Bronchial epithelial cell (primary cell): Measurements from ENCODE around the gene ITGA5. TPM values are rescaled to one million over a fixed set of nuclear protein-coding genes. Genes with fewer than 3 reads are reported as not detected.
"Not testable (repeated sequence)": the region's sequence is repeated elsewhere in the genome, so short reads cannot be mapped to it uniquely, and the experiment has no call there.

Experiments used
- DNase-seq: peaks from one replicate; pipeline ENCODE4 v3.0.0-alpha.2; 2010; ENCODE audit warnings: low read depth
- FAIRE-seq: peaks from 2 replicates; lab custom pipeline; 2011; peaks lifted over from hg19 to GRCh38; lab: Jason Lieb, UNC
- H3K27me3 ChIP-seq: 2 replicates; pipeline ENCODE4 v1.5.1; 2011; ENCODE audit warnings: low read length; ENCODE audit not compliant: control insufficient read depth, insufficient read depth
- H3K36me3 ChIP-seq: 2 replicates; pipeline ENCODE4 v1.5.1; 2011; ENCODE audit warnings: low read length; ENCODE audit not compliant: control insufficient read depth, insufficient read depth
- H3K4me3 ChIP-seq: 2 replicates; pipeline ENCODE4 v1.5.1; 2011; ENCODE audit warnings: mild to moderate bottlenecking, low read depth, low read length, control low read depth
- total RNA-seq: library from RNA; depleted of rRNA; stranded (reverse); fragments of >200 nt; gene quantifications from 2 replicates; pipeline ENCODE4 v1.2.1, GENCODE V29; 2014
- TF ChIP-seq, protein P1 (sequence below): IDR thresholded peaks from 2 replicates; pipeline ENCODE4 v1.5.1; 2011; ENCODE audit warnings: mild to moderate bottlenecking, moderate library complexity, low read length, control low read depth, inconsistent platforms; ENCODE audit not compliant: insufficient read depth, severe bottlenecking

ITGA5 gene
- total RNA-seq, 1 donor from 2014 or later = 98.5 TPM

DNA sequence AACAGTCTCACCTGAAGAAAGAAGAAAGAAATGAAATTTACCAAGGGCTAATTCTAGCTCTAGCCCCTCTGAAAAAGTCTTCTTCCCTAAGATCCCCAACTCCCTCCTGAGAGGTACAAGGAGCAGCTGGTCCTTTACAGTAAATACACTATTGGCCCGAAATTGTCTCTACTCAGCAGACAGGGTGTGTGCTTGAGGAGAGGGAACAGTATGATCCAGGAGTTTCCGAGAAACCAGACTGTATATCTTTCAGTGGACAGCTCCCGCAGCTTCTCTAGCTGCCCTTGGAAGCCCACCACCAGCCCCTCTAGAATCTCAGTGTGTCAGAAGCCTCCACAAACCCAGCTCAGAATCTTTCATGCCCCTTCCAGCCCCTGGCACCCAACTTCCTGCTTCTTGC, 62.8 kb downstream of the ITGA5 start:
- Histone ChIP-seq H3K36me3 (no peaks in the 10 kb centered on the region), H3K27me3 (no peaks in the 10 kb centered on the region), H3K4me3 (no peak overlapping the region)
- TF ChIP-seq, protein P1, sequence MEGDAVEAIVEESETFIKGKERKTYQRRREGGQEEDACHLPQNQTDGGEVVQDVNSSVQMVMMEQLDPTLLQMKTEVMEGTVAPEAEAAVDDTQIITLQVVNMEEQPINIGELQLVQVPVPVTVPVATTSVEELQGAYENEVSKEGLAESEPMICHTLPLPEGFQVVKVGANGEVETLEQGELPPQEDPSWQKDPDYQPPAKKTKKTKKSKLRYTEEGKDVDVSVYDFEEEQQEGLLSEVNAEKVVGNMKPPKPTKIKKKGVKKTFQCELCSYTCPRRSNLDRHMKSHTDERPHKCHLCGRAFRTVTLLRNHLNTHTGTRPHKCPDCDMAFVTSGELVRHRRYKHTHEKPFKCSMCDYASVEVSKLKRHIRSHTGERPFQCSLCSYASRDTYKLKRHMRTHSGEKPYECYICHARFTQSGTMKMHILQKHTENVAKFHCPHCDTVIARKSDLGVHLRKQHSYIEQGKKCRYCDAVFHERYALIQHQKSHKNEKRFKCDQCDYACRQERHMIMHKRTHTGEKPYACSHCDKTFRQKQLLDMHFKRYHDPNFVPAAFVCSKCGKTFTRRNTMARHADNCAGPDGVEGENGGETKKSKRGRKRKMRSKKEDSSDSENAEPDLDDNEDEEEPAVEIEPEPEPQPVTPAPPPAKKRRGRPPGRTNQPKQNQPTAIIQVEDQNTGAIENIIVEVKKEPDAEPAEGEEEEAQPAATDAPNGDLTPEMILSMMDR = no peak
- no peak for DNase-seq
- FAIRE-seq = no peak

DNA sequence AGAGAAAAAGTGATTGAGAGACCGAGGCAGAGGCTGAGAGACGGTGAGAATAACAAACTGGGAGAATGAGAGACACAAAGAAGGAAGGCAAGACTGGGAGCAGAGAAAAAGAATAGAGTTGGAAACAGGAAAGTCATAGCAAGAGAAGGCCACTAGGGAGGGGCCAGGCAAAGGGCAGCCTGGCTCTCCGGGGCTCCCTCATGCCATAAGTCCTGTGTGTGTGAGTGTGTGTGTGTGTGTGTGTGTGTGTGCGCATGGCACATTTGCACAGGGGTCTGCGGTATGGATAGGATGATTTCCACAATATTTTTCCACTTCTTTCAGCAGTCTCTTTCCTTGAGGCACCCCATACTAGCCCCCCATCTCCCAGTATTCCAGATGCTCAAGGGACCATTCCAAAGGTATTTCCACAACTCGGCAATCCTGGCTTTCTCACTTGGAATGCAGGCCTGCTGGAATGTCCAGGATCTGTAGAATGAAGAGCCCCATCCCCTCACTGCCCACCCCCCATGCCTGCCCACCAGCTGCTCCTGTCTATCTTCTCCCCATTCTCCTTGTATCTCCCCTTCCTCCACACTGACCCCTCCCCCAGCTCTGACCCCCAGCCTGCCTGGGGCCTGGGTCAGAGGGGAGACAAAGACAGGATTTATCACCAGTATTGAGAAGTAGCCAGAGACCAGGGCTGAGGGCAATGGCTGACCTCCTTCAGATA, 63.8 kb downstream of the ITGA5 start:
- H3K4me3 ChIP-seq = no peak overlapping the region
- FAIRE-seq = no peak
- TF ChIP-seq, protein P1 = no peak
- no peaks in the 10 kb centered on the region for H3K36me3 ChIP-seq
- DNase-seq = no peak
- H3K27me3 ChIP-seq = no peaks in the 10 kb centered on the region

DNA sequence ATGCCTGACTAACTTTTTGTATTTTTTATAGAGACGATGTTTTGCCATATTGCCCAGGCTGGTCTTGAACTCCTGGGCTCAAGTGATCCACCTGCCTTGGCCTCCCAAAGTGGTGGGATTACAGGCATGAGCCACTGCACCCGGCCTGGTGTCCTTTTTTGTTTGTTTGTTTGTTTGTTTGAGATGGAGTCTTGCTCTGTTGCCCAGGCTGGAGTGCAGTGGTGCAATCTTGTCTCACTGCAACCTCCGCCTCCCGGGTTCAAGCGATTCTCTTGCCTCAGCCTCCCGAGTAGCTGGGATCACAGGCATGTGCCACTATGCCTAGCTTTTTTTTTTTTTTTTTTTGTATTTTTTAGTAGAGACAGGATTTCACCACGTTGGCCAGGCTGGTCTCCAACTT, 64.8 kb downstream of the ITGA5 start:
- H3K36me3 ChIP-seq, DNase-seq, FAIRE-seq: not testable (repeated sequence)

DNA sequence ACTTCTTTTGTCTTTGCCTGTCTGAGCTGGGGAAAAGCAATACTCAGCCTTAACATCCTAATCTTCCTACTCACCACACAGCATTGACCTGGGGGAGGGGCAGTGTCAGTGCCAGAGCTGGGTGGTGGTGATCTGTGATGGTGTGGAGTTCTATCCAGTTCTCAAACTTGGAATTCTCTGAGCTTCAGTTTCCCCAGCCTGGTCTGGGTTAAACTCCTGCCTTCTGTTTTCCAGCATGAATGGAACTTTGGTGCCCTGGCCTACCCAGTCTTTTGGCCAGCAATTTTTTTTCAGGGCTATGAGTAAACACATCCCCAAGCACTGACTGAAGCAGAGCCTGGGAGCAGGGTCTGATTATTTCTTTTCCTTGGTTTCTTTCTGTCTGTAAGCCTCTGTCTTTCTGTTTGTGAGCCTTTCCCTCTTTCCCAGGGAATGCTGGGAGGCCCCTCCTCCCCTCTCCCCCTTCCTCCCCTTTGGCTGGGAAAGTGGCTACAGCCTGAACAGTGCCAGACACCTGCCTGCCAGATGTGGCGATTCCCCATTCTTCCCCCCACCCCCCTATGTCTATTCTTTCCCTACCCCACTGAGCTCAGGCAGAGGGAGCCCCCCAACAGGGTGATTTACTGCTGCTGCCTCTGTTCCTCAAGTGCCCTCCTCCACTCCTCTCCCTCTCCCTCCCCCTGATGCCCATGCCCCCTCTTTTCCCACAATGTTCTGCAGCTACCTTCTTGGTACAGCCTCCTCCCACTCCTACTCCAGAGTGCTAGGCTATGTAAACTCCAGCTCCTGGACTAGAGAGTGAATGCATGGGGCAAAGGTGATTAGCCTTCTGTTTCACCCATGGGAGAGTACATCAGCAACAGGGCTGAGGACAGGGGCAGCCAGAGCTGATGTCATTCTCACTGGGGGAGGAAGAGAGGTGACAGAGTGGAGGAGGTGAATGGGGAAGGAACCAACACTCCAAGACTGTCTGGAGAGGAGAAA, 65.9 kb downstream of the ITGA5 start:
- DNase-seq = no peak
- TF ChIP-seq, protein P1 = no peak
- no peak for FAIRE-seq
- H3K36me3 ChIP-seq = peaks cover 9% of the 10 kb centered on the region
- no peaks in the 10 kb centered on the region for H3K27me3 ChIP-seq
- H3K4me3 ChIP-seq = no peak overlapping the region

More for the DNA sequence above, 64.8 kb downstream of the ITGA5 start:
- not testable (repeated sequence) for H3K4me3 ChIP-seq, H3K27me3 ChIP-seq

DNA sequence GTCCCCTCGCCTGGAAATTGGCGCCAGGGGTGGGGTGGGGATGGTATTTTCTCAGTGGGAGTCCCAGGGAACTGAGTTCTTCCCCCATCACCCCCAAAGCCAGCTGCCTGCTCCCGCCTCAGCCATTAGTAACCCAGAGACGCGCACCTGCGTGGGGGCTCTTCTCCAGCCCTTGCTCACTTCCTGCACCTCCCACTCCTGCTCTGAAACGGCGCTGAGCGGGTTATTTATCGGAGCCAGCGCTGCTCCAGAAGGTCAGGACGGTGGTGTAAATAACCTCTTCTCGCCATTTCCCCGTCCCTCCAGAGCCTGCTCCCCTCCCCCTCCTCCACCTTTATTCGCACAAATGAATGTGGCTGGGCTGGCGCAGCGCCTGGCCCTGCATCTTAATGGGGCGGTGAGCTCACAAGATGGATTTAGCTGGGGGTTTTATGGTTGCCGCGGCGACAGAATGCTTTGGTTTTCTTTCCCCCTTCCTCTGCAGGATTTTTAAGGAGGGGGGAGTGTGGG, 67.0 kb downstream of the ITGA5 start:
- Histone ChIP-seq H3K27me3 (no peaks in the 10 kb centered on the region), H3K4me3 (no peak overlapping the region), H3K36me3 (peaks cover 15% of the 10 kb centered on the region)
- no peak for DNase-seq
- FAIRE-seq = no peak
- TF ChIP-seq, protein P1 = no peak

DNA sequence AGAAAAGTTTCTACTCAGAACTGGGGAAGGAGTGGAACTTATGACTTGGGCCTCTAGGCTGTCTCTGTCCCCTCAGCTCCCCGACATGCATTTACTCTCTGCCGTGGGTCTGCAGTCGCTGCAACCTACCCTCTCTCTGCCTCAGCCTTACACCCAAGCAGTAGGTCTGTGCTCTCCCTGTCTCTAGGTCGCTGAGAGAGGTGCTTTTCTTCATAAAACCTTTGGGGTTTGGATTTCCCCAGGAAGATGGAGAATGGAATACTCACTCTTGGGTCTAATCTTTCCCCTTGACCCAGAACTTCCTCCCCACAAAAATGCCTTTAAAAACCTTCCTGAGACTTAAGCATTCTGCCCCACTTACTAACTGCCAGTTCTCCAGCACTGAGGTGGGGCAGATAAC, 67.7 kb downstream of the ITGA5 start:
- no peak overlapping the region for H3K4me3 ChIP-seq
- peaks cover 19% of the 10 kb centered on the region for H3K36me3 ChIP-seq
- H3K27me3 ChIP-seq = no peaks in the 10 kb centered on the region
- FAIRE-seq (no peak), DNase-seq (no peak)
- TF ChIP-seq, protein P1 = no peak
